Measurements from ENCODE around the gene MRPL36.

MRPL36 gene

DNA sequence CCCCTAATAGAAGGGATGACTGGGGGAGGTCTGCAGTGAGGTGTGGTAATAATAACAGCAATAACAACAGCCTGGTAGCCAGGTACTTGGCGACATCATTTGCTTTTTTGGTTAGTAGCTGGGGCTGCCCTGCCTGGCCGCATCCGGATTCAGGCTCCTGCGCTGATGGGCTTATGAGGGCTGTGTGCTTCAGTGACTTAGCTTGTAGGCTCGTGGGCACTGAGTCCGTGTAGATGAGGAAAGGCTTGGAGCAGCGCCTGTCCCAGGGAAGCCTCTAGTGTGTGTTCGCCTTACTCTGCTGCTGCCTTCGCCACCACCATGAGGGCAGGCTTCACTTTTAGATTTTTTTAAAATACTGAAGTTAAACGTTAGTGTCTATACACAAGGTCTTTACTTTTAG is 6.1 kb upstream of the MRPL36 start:
- TF ChIP-seq, protein P1, sequence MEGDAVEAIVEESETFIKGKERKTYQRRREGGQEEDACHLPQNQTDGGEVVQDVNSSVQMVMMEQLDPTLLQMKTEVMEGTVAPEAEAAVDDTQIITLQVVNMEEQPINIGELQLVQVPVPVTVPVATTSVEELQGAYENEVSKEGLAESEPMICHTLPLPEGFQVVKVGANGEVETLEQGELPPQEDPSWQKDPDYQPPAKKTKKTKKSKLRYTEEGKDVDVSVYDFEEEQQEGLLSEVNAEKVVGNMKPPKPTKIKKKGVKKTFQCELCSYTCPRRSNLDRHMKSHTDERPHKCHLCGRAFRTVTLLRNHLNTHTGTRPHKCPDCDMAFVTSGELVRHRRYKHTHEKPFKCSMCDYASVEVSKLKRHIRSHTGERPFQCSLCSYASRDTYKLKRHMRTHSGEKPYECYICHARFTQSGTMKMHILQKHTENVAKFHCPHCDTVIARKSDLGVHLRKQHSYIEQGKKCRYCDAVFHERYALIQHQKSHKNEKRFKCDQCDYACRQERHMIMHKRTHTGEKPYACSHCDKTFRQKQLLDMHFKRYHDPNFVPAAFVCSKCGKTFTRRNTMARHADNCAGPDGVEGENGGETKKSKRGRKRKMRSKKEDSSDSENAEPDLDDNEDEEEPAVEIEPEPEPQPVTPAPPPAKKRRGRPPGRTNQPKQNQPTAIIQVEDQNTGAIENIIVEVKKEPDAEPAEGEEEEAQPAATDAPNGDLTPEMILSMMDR (IDR thresholded peaks at IDR 0.05; ENCODE audit: control insufficient read depth, extremely low read depth, insufficient read depth): no peak
- no peak for DNase-seq (ENCODE audit: low read depth)
- H3K4me3 ChIP-seq (ENCODE audit: low read depth, low read length): no peak overlapping the region

- DNase-seq (ENCODE audit: low read depth): no peak
- no peak overlapping the region for H3K4me3 ChIP-seq (ENCODE audit: low read depth, low read length)
- TF ChIP-seq, protein P1 (IDR thresholded peaks at IDR 0.05; ENCODE audit: control insufficient read depth, extremely low read depth, insufficient read depth): no peak
These were observed 5.7 kb upstream of the MRPL36 start for GRCh38 chr5:1805326-1805725.

DNA sequence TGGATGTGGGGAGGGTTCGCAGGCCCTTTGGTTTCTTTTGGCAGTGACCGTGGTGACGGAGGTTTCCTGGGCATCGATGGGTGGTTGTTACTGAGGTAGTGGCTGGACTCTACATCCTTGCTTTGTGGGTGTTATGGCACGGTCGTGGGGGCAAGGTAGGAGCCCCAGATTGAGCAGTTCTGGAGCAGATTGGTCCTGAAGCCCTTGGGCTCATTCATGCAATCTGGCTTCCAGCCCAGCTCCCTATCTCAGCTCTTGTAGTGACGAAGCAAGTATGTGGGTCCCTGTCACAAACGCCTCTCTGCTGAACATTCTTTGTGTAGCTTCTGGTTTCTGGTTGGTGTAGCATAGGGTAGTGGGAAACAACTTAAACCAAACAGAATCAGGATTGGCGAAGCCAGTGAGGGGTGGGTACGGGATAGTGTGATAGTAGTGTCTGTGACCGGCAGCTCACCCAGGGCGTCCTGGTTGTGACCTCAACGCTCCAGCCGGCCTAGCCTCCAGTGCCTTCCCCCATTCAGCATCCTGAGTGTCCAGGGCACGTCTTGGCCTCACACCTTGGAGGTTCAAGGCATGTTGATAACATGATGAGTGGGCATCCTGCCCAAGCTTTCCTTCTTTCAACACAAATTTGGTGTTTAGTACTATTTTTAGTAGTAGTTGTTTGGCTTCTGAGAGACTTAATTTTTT is 4.5 kb upstream of the MRPL36 start:
- TF ChIP-seq, protein P1 (IDR thresholded peaks at IDR 0.05; ENCODE audit: control insufficient read depth, extremely low read depth, insufficient read depth): no peak
- no peak overlapping the region for H3K4me3 ChIP-seq (ENCODE audit: low read depth, low read length)
- no peak for DNase-seq (ENCODE audit: low read depth)

DNA sequence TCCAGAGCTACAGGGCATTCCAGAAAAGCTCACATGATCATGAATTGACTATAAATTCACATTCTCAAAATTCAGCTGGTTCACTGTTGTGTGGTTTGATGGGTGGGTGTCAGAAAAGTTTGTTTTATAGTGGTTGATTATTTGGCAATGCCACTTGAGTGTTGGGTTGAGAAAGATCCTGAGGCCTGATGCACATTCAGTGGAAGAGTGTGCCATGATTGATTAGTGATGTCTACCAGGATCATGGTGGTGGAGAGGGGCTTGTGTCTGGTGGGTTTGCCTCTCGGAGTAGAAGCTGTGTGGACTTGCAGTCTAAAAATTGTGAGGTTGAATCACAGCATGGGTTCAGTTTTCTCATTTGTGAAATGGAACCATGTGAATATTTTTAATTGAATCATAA is 3.6 kb upstream of the MRPL36 start:
- no peak for DNase-seq (ENCODE audit: low read depth)
- H3K4me3 ChIP-seq (ENCODE audit: low read depth, low read length): no peak overlapping the region
- TF ChIP-seq, protein P1 (IDR thresholded peaks at IDR 0.05; ENCODE audit: control insufficient read depth, extremely low read depth, insufficient read depth): no peak

DNA sequence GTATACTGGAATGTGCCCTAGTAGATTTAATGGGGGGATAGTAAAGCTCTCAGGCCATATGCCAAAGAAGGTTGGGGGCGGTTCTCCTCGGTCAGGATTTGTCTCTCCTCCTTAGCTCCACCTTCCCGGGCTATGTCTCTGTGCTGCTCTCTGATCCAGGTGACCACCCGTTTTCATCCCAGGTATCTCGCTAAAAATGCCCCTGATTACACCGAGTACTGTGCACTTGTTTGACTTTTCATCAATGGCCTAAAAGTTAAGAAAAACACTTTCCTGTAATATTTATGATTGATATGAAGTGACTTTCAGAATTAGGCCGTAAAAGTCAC is 2.3 kb upstream of the MRPL36 start:
- H3K4me3 ChIP-seq (ENCODE audit: low read depth, low read length): peak overlapping the region; percentile 83
- no peak for DNase-seq (ENCODE audit: low read depth)
- TF ChIP-seq, protein P1 (IDR thresholded peaks at IDR 0.05; ENCODE audit: control insufficient read depth, extremely low read depth, insufficient read depth): no peak

- peak within 1 kb of the TSS; percentile 83 for H3K4me3 ChIP-seq (ENCODE audit: low read depth, low read length)
- peak; percentile 36 for DNase-seq (ENCODE audit: low read depth)
- TF ChIP-seq, protein P1 (IDR thresholded peaks at IDR 0.05; ENCODE audit: control insufficient read depth, extremely low read depth, insufficient read depth): no peak
These were observed 1.8 kb upstream of the MRPL36 start, which contains the start of gene NDUFS6 for GRCh38 chr5:1801222-1801966. NDUFS6 (plus strand) TSS chr5:1801407; CDS start chr5:1801418, 11 bp downstream.
